NCI-H2227 treated with DMSO at 0.1 percent for 48 hours (cell line): ENCODE results near the gene DCAF7.

Experiments
- DNase-seq: peaks from one replicate; lab custom pipeline; 2025; lab: John Stamatoyannopoulos, UW

The DCAF7 gene

GRCh38 chr17:63525190-63525946 lies 24.9 kb upstream of the DCAF7 start:
- no peak for DNase-seq

GRCh38 chr17:63526861-63527260 lies 23.4 kb upstream of the DCAF7 start:
- DNase-seq: no peak

DNA sequence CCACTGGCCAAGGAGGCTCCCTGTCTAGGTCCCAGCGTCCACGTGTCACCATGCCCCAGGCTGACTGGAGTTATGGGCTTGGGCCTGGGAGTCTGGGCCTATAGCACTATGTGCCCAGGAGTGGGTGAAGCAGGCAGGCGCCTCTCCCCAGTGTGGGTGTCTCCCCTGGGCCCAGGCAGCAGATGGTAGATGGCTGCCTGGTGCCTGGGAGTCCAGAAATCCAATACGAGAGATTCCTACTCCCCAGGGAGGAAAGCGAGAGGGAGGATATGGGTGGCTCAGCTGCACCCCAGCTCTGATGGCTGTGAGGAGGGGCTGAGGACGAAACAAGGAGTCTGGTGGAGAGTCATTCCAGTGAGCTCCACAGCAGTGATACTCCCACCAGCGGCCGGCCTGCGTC lies 22.1 kb upstream of the DCAF7 start:
- DNase-seq: no peak

DNA sequence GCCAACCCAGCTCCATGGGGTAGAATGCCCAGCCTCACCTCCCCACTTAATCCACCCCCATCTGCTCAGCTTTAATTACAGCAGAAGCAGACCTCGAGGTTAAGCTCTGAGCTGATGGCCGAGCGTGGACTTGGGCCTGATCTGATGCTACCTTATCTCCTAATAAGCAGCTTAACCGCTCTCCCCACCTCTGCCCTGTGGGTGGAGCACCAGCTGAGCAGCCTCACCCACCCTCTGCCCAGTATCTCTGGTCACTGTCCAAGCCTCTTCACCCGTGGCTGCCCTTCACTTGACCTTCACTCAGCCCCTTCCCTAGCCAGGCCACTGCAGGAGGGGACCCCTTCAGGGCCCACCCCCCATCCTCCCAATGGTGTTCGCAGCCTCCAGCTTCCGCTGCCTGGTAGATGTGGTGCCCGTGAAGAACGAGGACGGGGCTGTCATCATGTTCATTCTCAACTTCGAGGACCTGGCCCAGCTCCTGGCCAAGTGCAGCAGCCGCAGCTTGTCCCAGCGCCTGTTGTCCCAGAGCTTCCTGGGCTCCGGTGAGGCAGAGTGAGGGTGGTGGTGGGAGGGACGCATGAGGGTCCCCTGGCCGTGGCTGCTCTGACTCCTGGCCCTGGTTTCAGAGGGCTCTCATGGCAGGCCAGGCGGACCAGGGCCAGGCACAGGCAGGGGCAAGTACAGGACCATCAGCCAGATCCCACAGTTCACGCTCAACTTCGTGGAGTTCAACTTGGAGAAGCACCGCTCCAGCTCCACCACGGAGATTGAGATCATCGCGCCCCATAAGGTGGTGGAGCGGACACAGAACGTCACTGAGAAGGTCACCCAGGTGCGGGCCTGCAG lies 20.3 kb upstream of the DCAF7 start:
- no peak for DNase-seq

DNA sequence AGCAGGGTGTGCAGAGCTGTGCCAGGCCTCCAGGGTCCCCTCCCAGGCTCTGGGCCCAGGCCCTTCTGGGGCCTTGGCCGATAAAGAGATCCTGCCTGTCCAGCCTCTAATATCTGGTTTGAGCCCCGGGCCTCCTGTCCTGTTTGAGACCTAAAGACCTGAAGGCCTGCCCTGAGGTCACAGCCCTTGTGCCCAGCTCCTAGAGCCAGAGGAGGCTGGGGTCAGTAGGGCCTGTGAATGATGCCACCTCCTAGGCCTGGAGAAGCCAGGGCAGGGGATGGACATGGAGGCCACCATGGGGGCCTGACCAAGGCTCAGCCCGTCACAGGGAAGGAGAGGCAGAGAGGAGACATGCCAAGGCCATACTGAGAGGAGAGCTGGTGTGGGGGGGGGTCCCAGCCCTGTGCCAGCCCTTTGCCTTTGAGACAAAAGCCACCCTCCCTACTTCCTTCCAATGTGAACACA lies 19.7 kb upstream of the DCAF7 start:
- no peak for DNase-seq

- DNase-seq: no peak
These were observed 19.0 kb upstream of the DCAF7 start for GRCh38 chr17:63531022-63531965.

DNA sequence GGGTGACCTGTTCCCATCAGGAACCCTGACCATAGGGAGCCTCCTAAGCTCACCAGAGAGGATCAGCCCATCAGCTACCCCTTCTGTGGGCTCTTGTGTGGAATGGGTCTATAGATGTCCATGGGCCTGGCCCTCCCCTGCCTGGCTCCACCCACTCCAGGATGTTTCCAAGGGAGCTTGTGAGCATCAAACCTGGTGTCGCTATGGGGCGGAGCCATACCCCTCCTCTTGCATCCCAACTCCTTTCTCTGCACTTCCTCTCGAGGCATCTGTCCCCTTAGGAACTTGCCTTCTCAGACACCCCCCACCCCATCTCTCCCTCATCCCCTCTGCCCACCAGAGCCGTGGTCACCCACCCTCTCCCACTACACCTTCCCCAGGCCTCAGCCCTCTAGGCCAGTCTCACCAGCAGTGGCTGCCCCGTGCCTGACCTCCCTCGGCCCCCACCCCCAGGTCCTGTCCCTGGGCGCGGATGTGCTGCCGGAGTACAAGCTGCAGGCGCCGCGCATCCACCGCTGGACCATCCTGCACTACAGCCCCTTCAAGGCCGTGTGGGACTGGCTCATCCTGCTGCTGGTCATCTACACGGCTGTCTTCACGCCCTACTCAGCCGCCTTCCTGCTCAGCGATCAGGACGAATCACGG lies 16.7 kb upstream of the DCAF7 start:
- DNase-seq: no peak

- DNase-seq: no peak
These were observed 16.2 kb upstream of the DCAF7 start for GRCh38 chr17:63534078-63534570.

- DNase-seq: no peak
These were observed 15.3 kb upstream of the DCAF7 start for GRCh38 chr17:63534816-63535455.

DNA sequence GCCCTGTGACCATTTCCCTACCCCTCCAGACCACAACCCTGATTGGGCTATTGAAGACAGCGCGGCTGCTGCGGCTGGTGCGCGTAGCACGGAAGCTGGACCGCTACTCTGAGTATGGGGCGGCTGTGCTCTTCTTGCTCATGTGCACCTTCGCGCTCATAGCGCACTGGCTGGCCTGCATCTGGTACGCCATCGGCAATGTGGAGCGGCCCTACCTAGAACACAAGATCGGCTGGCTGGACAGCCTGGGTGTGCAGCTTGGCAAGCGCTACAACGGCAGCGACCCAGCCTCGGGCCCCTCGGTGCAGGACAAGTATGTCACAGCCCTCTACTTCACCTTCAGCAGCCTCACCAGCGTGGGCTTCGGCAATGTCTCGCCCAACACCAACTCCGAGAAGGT lies 14.6 kb upstream of the DCAF7 start:
- DNase-seq: no peak

DNA sequence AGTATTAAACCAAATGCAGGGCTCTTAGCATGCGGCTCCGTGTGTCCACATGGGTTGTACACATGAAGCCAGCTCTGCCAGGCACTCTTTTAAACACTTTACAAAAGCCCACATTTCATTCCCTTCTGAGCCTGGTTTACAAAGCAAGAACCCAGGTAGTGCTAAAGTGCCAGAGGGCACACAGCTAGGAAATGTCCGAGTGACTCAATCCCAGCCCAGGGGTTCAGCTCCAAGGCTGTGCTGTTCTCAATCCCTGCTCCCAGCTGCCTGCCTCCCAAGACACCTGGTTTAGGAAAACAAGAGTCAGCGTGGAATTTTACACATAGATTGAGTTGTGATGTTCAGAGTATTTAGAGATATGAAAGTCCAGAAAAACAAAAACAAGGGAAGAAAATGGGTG lies 13.3 kb upstream of the DCAF7 start:
- no peak for DNase-seq

DNA sequence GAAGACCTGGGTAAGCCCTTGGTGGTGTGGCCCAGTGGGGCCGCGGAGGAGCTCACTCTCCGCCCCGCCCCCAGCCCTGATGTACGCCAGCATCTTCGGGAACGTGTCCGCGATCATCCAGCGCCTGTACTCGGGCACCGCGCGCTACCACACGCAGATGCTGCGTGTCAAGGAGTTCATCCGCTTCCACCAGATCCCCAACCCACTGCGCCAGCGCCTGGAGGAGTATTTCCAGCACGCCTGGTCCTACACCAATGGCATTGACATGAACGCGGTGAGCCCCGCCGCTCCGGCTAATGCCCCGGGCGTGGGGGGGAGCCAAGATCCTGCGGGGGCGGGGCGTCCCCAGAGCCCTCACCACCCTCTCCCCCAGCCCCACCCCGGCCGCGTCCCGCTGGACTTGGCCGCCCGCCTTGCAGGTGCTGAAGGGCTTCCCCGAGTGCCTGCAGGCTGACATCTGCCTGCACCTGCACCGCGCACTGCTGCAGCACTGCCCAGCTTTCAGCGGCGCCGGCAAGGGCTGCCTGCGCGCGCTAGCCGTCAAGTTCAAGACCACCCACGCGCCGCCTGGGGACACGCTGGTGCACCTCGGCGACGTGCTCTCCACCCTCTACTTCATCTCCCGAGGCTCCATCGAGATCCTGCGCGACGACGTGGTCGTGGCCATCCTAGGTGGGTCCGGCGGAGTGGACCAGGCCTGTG lies 12.1 kb upstream of the DCAF7 start:
- peak; percentile 77 for DNase-seq

GRCh38 chr17:63538693-63539595 lies 11.3 kb upstream of the DCAF7 start:
- no peak for DNase-seq

DNA sequence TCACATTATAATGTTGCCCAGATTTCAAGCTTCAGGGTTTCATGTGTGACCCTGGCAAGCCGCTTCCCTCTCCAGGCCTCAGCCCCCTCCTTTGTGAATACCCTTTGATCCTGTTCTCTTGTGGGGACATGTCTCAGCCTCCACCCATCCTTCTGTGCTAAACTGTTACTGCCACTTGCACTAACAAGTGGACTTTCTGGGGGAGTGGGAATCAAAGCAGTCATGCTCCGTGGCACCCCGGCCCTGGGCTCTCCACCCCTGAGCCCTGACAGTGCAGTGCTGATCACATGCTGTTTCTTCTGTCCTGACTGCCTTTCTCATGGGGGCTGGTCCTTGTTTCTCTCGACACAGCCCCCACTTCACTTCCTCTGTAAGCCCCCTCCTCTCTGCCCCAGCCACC lies 9.7 kb upstream of the DCAF7 start:
- DNase-seq: no peak

DNA sequence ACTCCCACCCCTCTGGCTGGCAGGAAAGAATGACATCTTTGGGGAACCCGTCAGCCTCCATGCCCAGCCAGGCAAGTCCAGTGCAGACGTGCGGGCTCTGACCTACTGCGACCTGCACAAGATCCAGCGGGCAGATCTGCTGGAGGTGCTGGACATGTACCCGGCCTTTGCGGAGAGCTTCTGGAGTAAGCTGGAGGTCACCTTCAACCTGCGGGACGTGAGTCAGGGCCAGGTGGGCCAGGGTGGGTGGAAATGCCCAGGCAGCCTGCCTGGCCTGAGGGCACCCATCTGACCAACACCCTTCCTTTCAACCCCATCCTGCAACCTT lies 8.1 kb upstream of the DCAF7 start:
- DNase-seq: no peak

GRCh38 chr17:63542942-63543821 lies 7.1 kb upstream of the DCAF7 start:
- no peak for DNase-seq

GRCh38 chr17:63543822-63544420 lies 6.4 kb upstream of the DCAF7 start:
- no peak for DNase-seq
